Tibial artery (tissue), 4 donors: ENCODE data around the gene CNIH2.
A peak's percentile ranks its signal among the peaks of the same experiment; 100 is the strongest.
"Not testable (repeated sequence)": the region's sequence is repeated elsewhere in the genome, so short reads cannot be mapped to it uniquely, and the experiment has no call there.

Experiments
- DNase-seq, 2 donors: peaks; one replicate each; pipeline ENCODE4 v3.0.0-alpha.2; 2019
- H3K27ac ChIP-seq, 2 donors: fragments of 200-600 bp; sonication (generic) in 1 of 2; 1 replicate in 1 of 2; 2 replicates in 1 of 2; pipeline ENCODE4 v1.5.1; 2018 to 2019; ENCODE audit warnings: mild to moderate bottlenecking in 1 of 2
- H3K27me3 ChIP-seq, 2 donors: fragments of 200-600 bp; sonication (generic) in 1 of 2; one replicate each; pipeline versions ENCODE4 v1.5.1 to v1.6.0; 2016 to 2019
- H3K36me3 ChIP-seq, 3 donors: fragments of 200-600 bp; sonication (generic) in 2 of 3; one replicate each; pipeline ENCODE4 v1.5.1; 2016 to 2019; ENCODE audit warnings: mild to moderate bottlenecking in 2 of 3
- H3K4me1 ChIP-seq, 4 donors: fragments of 200-600 bp; sonication (generic) in 2 of 4; 1 replicate in 3 of 4; 2 replicates in 1 of 4; pipeline ENCODE4 v1.5.1; 2016 to 2019
- H3K4me3 ChIP-seq, 2 donors: fragments of 200-600 bp; sonication (generic) in 1 of 2; 1 replicate in 1 of 2; 2 replicates in 1 of 2; pipeline ENCODE4 v1.5.1; 2018 to 2019; ENCODE audit warnings: mild to moderate bottlenecking in 2 of 2
- H3K9me3 ChIP-seq, 3 donors: fragments of 200-600 bp; sonication (generic) in 1 of 3; one replicate each; pipeline ENCODE4 v1.5.1; 2016 to 2019
- intact Hi-C: fragments of 100-400 bp; cut with DNase I; formaldehyde crosslinking; loops from one replicate; pipeline ENCODE4 v1.15.0; 2023; ENCODE audit warnings: low total_unique reads
- TF ChIP-seq, protein P1 (sequence below), 2 experiments: fragments of 200-600 bp in 1 of 2; fragments of 450-650 bp in 1 of 2; IDR thresholded peaks; one replicate each; pipeline ENCODE4 v1.5.1; 2017 to 2019; ENCODE audit warnings: antibody characterized with exemption in 2 of 2, mild to moderate bottlenecking in 1 of 2, moderate library complexity in 1 of 2

CNIH2 gene

DNA sequence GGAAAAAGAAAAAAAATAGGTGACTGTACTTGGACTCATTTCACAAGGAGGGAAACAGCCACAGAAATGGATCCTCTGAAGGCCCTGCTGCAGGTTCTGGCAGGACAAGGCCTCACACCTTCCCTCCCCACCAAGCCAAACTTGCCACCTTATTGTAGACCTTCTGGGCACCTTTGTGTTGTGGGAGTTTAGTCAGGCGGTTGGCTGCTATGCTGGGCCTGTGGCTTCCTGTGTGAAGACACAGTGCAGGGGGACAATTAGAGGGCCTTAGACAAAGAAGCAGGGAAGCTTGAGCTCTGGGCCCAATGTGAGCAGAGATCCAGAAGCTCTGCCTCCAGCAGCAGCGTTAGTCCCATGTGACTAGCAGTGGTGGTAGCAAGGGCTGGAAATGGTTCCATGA lies 5.4 kb upstream of the CNIH2 start:
- DNase-seq = no peak
- H3K36me3 ChIP-seq = peaks cover 28 to 55% (median 50%) of the 10 kb centered on the region in 3 donors

DNA sequence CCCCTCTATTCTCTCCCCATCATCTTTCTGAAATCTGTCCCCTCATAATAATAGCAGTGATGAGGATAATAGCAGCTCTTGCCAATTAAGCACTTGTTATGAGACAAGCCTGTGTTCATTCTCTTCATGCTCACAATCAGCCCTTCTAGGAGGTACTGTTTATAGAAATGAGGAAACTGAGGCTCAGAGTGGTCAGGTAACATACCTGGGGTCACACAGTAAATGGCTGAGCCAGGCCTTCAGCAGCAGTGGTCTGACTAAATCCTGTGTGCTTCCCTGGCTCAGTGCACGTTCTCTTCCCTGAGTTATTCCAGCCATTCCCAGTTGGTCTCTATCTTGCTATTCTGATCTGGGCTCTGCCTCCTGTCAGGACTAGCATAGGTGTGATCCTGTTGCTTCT lies 3.8 kb upstream of the CNIH2 start:
- Histone ChIP-seq H3K27ac (no peak overlapping the region), H3K27me3 (no peaks in the 10 kb centered on the region), H3K4me1 (peaks cover 0 to 35% (median 29%) of the 10 kb centered on the region in 4 donors), H3K4me3 (no peak overlapping the region), H3K36me3 (peaks cover 28 to 55% (median 50%) of the 10 kb centered on the region in 3 donors), H3K9me3 (no peaks in the 10 kb centered on the region)
- no peak for DNase-seq
- TF ChIP-seq, protein P1, sequence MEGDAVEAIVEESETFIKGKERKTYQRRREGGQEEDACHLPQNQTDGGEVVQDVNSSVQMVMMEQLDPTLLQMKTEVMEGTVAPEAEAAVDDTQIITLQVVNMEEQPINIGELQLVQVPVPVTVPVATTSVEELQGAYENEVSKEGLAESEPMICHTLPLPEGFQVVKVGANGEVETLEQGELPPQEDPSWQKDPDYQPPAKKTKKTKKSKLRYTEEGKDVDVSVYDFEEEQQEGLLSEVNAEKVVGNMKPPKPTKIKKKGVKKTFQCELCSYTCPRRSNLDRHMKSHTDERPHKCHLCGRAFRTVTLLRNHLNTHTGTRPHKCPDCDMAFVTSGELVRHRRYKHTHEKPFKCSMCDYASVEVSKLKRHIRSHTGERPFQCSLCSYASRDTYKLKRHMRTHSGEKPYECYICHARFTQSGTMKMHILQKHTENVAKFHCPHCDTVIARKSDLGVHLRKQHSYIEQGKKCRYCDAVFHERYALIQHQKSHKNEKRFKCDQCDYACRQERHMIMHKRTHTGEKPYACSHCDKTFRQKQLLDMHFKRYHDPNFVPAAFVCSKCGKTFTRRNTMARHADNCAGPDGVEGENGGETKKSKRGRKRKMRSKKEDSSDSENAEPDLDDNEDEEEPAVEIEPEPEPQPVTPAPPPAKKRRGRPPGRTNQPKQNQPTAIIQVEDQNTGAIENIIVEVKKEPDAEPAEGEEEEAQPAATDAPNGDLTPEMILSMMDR (IDR thresholded peaks at IDR 0.05) = no peak
- intact Hi-C loops = no loop called here

More for the DNA sequence above, 5.4 kb upstream of the CNIH2 start:
- intact Hi-C loops = no loop called here
- Histone ChIP-seq H3K4me3 (no peak overlapping the region), H3K27me3 (no peaks in the 10 kb centered on the region), H3K4me1 (peaks cover 0 to 24% (median 20%) of the 10 kb centered on the region in 4 donors), H3K9me3 (no peaks in the 10 kb centered on the region), H3K27ac (no peak overlapping the region)
- TF ChIP-seq, protein P1 (IDR thresholded peaks at IDR 0.05) = no peak

DNA sequence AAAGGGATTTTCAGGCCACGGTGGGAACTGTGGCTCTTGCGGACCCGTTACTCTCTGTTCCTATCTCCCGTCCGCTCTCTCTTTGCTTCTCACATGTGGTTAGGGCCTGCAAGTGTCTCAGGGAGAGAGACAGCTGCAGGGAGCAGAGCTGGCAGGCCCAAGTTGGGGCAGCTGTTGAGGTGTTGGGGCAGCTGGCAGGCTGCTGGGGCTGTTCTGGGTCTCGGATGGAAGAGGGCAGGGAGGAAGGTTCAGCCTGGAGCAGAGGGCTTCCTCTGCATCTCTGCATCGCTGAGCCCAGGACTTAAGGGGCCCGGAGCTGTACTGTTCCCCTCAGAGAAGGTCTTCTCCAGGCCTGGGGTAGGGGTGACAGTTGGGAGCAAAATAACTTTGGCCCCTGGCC lies 2.6 kb upstream of the CNIH2 start:
- Histone ChIP-seq H3K4me1 (peaks cover 0 to 24% (median 18%) of the 10 kb centered on the region in 4 donors), H3K27ac (no peak overlapping the region), H3K27me3 (no peaks in the 10 kb centered on the region), H3K4me3 (no peak overlapping the region), H3K36me3 (peaks cover 28 to 55% (median 50%) of the 10 kb centered on the region in 3 donors), H3K9me3 (no peaks in the 10 kb centered on the region)
- TF ChIP-seq, protein P1 (IDR thresholded peaks at IDR 0.05) = no peak
- intact Hi-C loops = no loop called here
- no peak for DNase-seq

DNA sequence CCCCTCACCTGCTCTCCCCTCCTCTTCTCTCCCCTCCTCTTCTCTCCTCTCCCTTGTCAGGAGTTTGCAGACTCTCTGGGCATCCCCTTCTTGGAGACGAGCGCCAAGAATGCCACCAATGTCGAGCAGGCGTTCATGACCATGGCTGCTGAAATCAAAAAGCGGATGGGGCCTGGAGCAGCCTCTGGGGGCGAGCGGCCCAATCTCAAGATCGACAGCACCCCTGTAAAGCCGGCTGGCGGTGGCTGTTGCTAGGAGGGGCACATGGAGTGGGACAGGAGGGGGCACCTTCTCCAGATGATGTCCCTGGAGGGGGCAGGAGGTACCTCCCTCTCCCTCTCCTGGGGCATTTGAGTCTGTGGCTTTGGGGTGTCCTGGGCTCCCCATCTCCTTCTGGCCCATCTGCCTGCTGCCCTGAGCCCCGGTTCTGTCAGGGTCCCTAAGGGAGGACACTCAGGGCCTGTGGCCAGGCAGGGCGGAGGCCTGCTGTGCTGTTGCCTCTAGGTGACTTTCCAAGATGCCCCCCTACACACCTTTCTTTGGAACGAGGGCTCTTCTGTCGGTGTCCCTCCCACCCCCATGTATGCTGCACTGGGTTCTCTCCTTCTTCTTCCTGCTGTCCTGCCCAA lies 1.9 kb upstream of the CNIH2 start:
- no peak overlapping the region for H3K27ac ChIP-seq
- no peak for DNase-seq
- H3K27me3 ChIP-seq = no peaks in the 10 kb centered on the region
- intact Hi-C loops = no loop called here
- TF ChIP-seq, protein P1 (IDR thresholded peaks at IDR 0.05) = no peak
- no peak overlapping the region for H3K4me3 ChIP-seq
- peaks cover 28 to 55% (median 50%) of the 10 kb centered on the region in 3 donors for H3K36me3 ChIP-seq
- peaks cover 0 to 17% (median 12%) of the 10 kb centered on the region in 4 donors for H3K4me1 ChIP-seq
- H3K9me3 ChIP-seq = no peaks in the 10 kb centered on the region

DNA sequence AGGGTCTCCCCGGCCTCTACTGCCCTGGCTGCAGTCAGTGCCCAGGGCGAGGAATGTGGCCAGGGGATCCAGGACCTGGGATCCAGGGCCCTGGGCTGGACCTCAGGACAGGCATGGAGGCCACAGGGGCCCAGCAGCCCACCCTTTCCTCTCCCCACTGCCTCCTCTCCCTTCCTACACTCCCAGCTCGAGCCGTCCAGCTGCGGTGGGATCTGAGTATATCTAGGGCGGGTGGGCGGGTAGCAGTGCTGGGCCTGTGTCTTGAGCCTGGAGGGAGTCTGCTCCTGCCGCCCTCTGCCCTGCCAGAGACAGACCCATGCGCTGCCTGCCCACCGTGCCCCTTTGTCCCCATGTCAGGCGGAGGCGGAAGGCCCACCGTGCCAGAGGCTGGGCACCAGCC lies 1.4 kb upstream of the CNIH2 start:
- H3K27me3 ChIP-seq, DNase-seq, intact Hi-C loops, H3K4me3 ChIP-seq, H3K9me3 ChIP-seq, H3K27ac ChIP-seq: not testable (repeated sequence)
- Histone ChIP-seq H3K36me3 (peaks cover 26 to 53% (median 49%) of the 10 kb centered on the region in 3 donors), H3K4me1 (peaks cover 0 to 16% (median 12%) of the 10 kb centered on the region in 4 donors)

DNA sequence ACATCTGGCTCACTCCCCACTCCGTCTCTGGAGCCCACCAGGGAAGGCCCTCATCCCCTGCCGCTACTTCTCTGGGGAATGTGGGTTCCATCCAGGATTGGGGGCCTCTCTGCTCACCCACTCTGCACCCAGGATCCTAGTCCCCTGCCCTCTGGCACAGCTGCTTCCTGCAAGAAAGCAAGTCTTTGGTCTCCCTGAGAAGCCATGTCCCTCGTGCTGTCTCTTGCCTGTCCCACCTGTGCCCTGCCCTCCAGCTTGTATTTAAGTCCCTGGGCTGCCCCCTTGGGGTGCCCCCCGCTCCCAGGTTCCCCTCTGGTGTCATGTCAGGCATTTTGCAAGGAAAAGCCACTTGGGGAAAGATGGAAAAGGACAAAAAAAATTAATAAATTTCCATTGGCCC lies 911 bp upstream of the CNIH2 start:
- H3K4me1 ChIP-seq = peaks cover 0 to 17% (median 14%) of the 10 kb centered on the region in 4 donors
- H3K27ac ChIP-seq = peak overlapping the region; percentile 54 to 61
- H3K9me3 ChIP-seq, intact Hi-C loops, DNase-seq, H3K27me3 ChIP-seq, H3K4me3 ChIP-seq: not testable (repeated sequence)
- H3K36me3 ChIP-seq = peaks cover 22 to 48% (median 44%) of the 10 kb centered on the region in 3 donors
